Measurements from ENCODE around the gene MARCHF10.
A peak's percentile ranks its signal among the peaks of the same experiment; 100 is the strongest.

Gene MARCHF10

GRCh38 chr17:62794666-62794971 lies 13.5 kb downstream of the MARCHF10 start:
- Histone ChIP-seq H3K4me1 (ENCODE audit: insufficient read depth, poor library complexity, severe bottlenecking) (peaks cover 28% of the 10 kb centered on the region), H3K27me3 (ENCODE audit: insufficient read depth, poor library complexity, severe bottlenecking) (no peaks in the 10 kb centered on the region), H3K36me3 (ENCODE audit: low read depth) (no peaks in the 10 kb centered on the region), H3K9me3 (ENCODE audit: severe bottlenecking) (no peaks in the 10 kb centered on the region), H3K27ac (ENCODE audit: poor library complexity, severe bottlenecking) (no peak overlapping the region), H3K4me3 (ENCODE audit: severe bottlenecking) (no peak overlapping the region)
- DNase-seq (ENCODE audit: low spot score), result no peak
- no peak for ATAC-seq (ENCODE audit: low read depth)
- no peak for TF ChIP-seq CTCF (IDR thresholded peaks at IDR 0.05; ENCODE audit: poor library complexity, severe bottlenecking)

- no peaks in the 10 kb centered on the region for H3K27me3 ChIP-seq (ENCODE audit: insufficient read depth, poor library complexity, severe bottlenecking)
- H3K36me3 ChIP-seq (ENCODE audit: low read depth), result no peaks in the 10 kb centered on the region
- ATAC-seq (ENCODE audit: low read depth) (no peak), DNase-seq (ENCODE audit: low spot score) (no peak)
- TF ChIP-seq CTCF (IDR thresholded peaks at IDR 0.05; ENCODE audit: poor library complexity, severe bottlenecking), result no peak
- no peaks in the 10 kb centered on the region for H3K9me3 ChIP-seq (ENCODE audit: severe bottlenecking)
- H3K4me3 ChIP-seq (ENCODE audit: severe bottlenecking), result no peak overlapping the region
- H3K4me1 ChIP-seq (ENCODE audit: insufficient read depth, poor library complexity, severe bottlenecking), result peaks cover 31% of the 10 kb centered on the region
- no peak overlapping the region for H3K27ac ChIP-seq (ENCODE audit: poor library complexity, severe bottlenecking)
Measured at GRCh38 chr17:62793919-62794665, 14.0 kb downstream of the MARCHF10 start.

- Histone ChIP-seq H3K27me3 (ENCODE audit: insufficient read depth, poor library complexity, severe bottlenecking) (no peaks in the 10 kb centered on the region), H3K4me3 (ENCODE audit: severe bottlenecking) (no peak overlapping the region), H3K4me1 (ENCODE audit: insufficient read depth, poor library complexity, severe bottlenecking) (peaks cover 38% of the 10 kb centered on the region), H3K9me3 (ENCODE audit: severe bottlenecking) (no peaks in the 10 kb centered on the region), H3K27ac (ENCODE audit: poor library complexity, severe bottlenecking) (peak overlapping the region; percentile 94), H3K36me3 (ENCODE audit: low read depth) (no peaks in the 10 kb centered on the region)
- DNase-seq (ENCODE audit: low spot score), result no peak
- no peak for ATAC-seq (ENCODE audit: low read depth)
- no peak for TF ChIP-seq CTCF (IDR thresholded peaks at IDR 0.05; ENCODE audit: poor library complexity, severe bottlenecking)
Measured at GRCh38 chr17:62792447-62792800, 15.7 kb downstream of the MARCHF10 start.

- H3K36me3 ChIP-seq (ENCODE audit: low read depth), result no peaks in the 10 kb centered on the region
- peaks cover 44% of the 10 kb centered on the region for H3K4me1 ChIP-seq (ENCODE audit: insufficient read depth, poor library complexity, severe bottlenecking)
- DNase-seq (ENCODE audit: low spot score) (no peak), ATAC-seq (ENCODE audit: low read depth) (peak; percentile 50)
- no peaks in the 10 kb centered on the region for H3K9me3 ChIP-seq (ENCODE audit: severe bottlenecking)
- no peak for TF ChIP-seq CTCF (IDR thresholded peaks at IDR 0.05; ENCODE audit: poor library complexity, severe bottlenecking)
- no peaks in the 10 kb centered on the region for H3K27me3 ChIP-seq (ENCODE audit: insufficient read depth, poor library complexity, severe bottlenecking)
- peak overlapping the region; percentile 94 for H3K27ac ChIP-seq (ENCODE audit: poor library complexity, severe bottlenecking)
- no peak overlapping the region for H3K4me3 ChIP-seq (ENCODE audit: severe bottlenecking)
Measured at GRCh38 chr17:62791767-62792446, 16.2 kb downstream of the MARCHF10 start.

GRCh38 chr17:62791235-62791734 lies 16.8 kb downstream of the MARCHF10 start:
- no peaks in the 10 kb centered on the region for H3K9me3 ChIP-seq (ENCODE audit: severe bottlenecking)
- no peak for TF ChIP-seq CTCF (IDR thresholded peaks at IDR 0.05; ENCODE audit: poor library complexity, severe bottlenecking)
- H3K27me3 ChIP-seq (ENCODE audit: insufficient read depth, poor library complexity, severe bottlenecking), result no peaks in the 10 kb centered on the region
- peaks cover 48% of the 10 kb centered on the region for H3K4me1 ChIP-seq (ENCODE audit: insufficient read depth, poor library complexity, severe bottlenecking)
- H3K27ac ChIP-seq (ENCODE audit: poor library complexity, severe bottlenecking), result peak overlapping the region; percentile 94
- no peaks in the 10 kb centered on the region for H3K36me3 ChIP-seq (ENCODE audit: low read depth)
- peak; percentile 40 for ATAC-seq (ENCODE audit: low read depth)
- no peak overlapping the region for H3K4me3 ChIP-seq (ENCODE audit: severe bottlenecking)
- DNase-seq (ENCODE audit: low spot score), result no peak

Measured in RWPE2 (cell line).